ENCODE results near the gene SPRR2A. TPM values are rescaled to one million over a fixed set of nuclear protein-coding genes. Genes with fewer than 3 reads are reported as not detected.
"Not testable (repeated sequence)": the region's sequence is repeated elsewhere in the genome, so short reads cannot be mapped to it uniquely, and the experiment has no call there.

Gene SPRR2A
- total RNA-seq, 1 donor from 2014 or later, result not detected

DNA sequence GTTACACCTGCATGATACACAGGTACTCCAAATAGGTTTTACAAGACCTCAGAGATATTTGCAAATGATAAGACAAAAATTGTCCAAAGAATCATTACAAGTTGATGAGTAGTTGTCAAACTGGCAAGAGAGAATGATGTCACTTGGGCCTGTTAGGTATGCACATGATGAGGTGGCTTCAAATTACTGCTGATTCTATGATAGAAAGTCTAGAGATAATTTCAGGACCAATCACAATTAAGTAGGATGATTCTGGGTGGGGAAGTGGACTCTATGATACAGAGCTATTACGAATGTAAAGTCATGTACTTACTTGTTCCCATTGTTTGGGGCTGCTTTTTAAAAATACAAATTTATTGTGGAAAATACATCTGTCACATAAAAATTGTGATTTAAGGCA is 31.5 kb downstream of the SPRR2A start:
- Mint-ChIP-seq H3K4me1 (no peaks in the 10 kb centered on the region), H3K4me3 (no peak overlapping the region), H3K9me3 (peaks cover 5% of the 10 kb centered on the region), H3K27ac (ENCODE audit: unreplicated experiment) (no peak overlapping the region), H3K36me3 (ENCODE audit: low read depth) (no peaks in the 10 kb centered on the region), H3K27me3 (ENCODE audit: low read depth) (peaks cover 2% of the 10 kb centered on the region)
- no peak for DNase-seq (ENCODE audit: low read depth, low spot score)
- TF ChIP-seq, protein P1, sequence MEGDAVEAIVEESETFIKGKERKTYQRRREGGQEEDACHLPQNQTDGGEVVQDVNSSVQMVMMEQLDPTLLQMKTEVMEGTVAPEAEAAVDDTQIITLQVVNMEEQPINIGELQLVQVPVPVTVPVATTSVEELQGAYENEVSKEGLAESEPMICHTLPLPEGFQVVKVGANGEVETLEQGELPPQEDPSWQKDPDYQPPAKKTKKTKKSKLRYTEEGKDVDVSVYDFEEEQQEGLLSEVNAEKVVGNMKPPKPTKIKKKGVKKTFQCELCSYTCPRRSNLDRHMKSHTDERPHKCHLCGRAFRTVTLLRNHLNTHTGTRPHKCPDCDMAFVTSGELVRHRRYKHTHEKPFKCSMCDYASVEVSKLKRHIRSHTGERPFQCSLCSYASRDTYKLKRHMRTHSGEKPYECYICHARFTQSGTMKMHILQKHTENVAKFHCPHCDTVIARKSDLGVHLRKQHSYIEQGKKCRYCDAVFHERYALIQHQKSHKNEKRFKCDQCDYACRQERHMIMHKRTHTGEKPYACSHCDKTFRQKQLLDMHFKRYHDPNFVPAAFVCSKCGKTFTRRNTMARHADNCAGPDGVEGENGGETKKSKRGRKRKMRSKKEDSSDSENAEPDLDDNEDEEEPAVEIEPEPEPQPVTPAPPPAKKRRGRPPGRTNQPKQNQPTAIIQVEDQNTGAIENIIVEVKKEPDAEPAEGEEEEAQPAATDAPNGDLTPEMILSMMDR (conservative IDR thresholded peaks at IDR 0.05), result no peak

DNA sequence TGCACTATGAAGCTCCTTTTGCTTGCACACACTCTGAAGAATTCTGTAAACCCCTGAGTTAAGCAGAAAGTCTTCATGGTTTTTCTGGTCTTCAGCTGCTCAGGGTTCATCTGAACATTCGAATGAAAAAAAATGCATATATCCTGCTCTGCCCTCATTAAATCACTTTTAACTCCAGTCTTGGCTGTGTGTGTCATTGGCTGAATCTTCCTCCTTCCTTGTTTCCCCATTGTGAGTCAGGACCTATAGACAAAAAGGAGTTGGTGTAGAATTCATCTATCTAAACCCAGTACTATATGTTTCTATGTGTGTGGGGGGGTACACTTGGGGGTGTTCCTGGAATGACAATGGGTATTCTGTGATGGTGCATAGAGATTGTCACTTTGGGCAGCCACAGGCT is 32.9 kb downstream of the SPRR2A start:
- Mint-ChIP-seq H3K9me3 (peaks cover 5% of the 10 kb centered on the region), H3K4me1 (no peaks in the 10 kb centered on the region), H3K27ac (ENCODE audit: unreplicated experiment) (no peak overlapping the region), H3K36me3 (ENCODE audit: low read depth) (no peaks in the 10 kb centered on the region), H3K27me3 (ENCODE audit: low read depth) (peaks cover 11% of the 10 kb centered on the region), H3K4me3 (no peak overlapping the region)
- TF ChIP-seq, protein P1 (conservative IDR thresholded peaks at IDR 0.05), result no peak
- DNase-seq (ENCODE audit: low read depth, low spot score), result no peak

DNA sequence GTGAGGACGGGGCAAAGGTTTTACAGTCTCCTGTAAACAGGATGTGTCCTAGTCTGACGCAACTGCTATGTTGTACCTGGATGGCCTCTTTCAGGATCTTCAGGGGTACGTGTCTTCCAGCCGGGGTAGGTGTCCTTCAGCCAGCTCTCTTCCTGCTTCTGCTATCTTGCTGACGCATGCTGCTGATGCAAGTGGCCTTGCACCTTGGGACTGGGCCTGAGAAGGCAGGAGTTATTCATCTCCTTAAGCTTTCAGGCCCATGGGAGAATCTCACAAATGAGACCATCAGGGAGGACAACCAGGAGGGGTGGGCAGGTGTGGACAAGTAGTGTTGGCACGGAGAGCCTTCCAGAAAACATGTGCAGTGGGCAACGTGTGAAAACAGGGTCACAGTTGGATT is 34.2 kb downstream of the SPRR2A start:
- TF ChIP-seq, protein P1 (conservative IDR thresholded peaks at IDR 0.05), result no peak
- no peak overlapping the region for H3K4me3 Mint-ChIP-seq
- H3K27ac Mint-ChIP-seq (ENCODE audit: unreplicated experiment), result no peak overlapping the region

DNA sequence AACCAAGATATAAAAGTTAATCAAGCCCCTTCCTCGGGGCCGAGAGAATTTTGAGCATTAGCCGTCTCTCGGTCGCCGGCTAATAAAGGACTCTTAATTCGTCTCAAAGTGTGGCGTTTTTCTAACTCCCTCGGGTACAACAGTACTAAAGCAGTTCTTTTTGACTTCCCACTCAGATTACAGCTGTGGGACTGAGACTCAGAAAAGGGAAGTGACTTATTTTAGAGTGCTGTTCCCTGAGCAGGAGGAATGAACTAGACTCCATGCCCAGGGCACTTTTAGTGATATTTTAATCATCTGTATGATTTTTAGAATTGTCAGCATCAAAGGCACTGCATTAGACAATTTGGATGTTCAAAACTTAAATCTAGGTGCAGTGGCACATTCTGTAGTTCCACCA is 35.0 kb downstream of the SPRR2A start:
- not testable (repeated sequence) for DNase-seq (ENCODE audit: low read depth, low spot score); H3K36me3 Mint-ChIP-seq (ENCODE audit: low read depth); H3K4me1 Mint-ChIP-seq; H3K27ac Mint-ChIP-seq (ENCODE audit: unreplicated experiment); H3K9me3 Mint-ChIP-seq; H3K4me3 Mint-ChIP-seq
- H3K27me3 Mint-ChIP-seq (ENCODE audit: low read depth), result peaks cover 14% of the 10 kb centered on the region

More for the DNA sequence above, 34.2 kb downstream of the SPRR2A start:
- Mint-ChIP-seq H3K36me3 (ENCODE audit: low read depth) (no peaks in the 10 kb centered on the region), H3K27me3 (ENCODE audit: low read depth) (peaks cover 14% of the 10 kb centered on the region), H3K4me1 (no peaks in the 10 kb centered on the region), H3K9me3 (no peaks in the 10 kb centered on the region)
- DNase-seq (ENCODE audit: low read depth, low spot score), result no peak

DNA sequence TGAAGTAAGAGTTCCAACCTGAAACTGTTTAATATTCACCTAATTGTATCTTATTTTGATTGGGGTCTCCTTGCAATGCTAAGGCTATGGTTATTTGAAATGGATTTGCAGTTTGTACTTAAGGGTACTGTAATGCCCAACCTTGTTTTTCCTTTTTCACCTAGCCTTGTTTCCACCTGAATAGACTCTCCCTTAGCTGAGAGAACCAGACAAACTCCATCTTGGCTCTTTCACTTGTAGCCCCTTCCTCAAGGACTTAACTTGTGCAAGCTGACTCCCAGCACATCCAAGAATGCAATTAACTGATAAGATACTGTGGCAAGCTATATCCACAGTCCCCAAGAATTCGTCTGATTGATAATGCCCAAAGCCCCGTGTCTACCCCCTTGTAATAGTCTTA is 35.5 kb downstream of the SPRR2A start:
- not testable (repeated sequence) for H3K4me3 Mint-ChIP-seq; DNase-seq (ENCODE audit: low read depth, low spot score); H3K27ac Mint-ChIP-seq (ENCODE audit: unreplicated experiment); H3K4me1 Mint-ChIP-seq; H3K36me3 Mint-ChIP-seq (ENCODE audit: low read depth); H3K9me3 Mint-ChIP-seq
- H3K27me3 Mint-ChIP-seq (ENCODE audit: low read depth), result peaks cover 14% of the 10 kb centered on the region

DNA sequence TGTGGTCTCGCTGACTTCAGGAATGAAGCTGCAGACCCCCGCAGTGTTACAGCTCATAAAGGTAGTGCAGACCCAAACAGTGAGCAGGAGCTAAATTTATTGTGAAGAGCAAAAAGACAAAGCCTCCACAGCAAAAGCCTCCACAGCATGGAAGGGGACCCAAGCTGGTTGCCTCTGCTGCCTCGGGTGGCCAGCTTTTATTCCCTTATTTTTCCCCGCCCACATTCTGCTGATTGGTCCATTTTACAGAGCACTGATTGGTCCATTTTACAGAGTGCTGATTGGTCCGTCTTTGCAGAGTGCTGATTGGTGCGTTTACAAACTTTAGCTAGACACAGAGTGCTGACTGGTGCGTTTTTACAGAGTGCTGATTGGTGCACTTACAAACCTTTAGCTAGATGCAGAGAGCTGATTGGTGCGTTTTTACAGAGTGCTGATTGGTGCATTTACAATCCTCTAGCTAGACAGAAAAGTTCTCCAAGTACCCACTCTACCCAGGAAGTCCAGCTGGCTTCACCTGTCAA is 46.0 kb downstream of the SPRR2A start:
- H3K9me3 Mint-ChIP-seq, result not testable (repeated sequence)

More for the DNA sequence above, 46.0 kb downstream of the SPRR2A start:
- not testable (repeated sequence) for H3K4me1 Mint-ChIP-seq; H3K4me3 Mint-ChIP-seq; H3K27me3 Mint-ChIP-seq (ENCODE audit: low read depth); H3K36me3 Mint-ChIP-seq (ENCODE audit: low read depth); DNase-seq (ENCODE audit: low read depth, low spot score); H3K27ac Mint-ChIP-seq (ENCODE audit: unreplicated experiment)

Other genes with a start within 250 kb of the SPRR2A start
- not detected in 2 replicates for gene LCE1B, start 245.5 kb downstream of the SPRR2A start, total RNA-seq
- not detected in 2 replicates for gene LCE1A, start 230.0 kb downstream of the SPRR2A start, total RNA-seq
- gene LCE6A, start 214.7 kb downstream of the SPRR2A start, total RNA-seq, result not detected in 2 replicates
- not detected in 2 replicates for gene LCE7A, start 197.5 kb downstream of the SPRR2A start, total RNA-seq
- not detected in 2 replicates for gene SMCP, start 179.2 kb downstream of the SPRR2A start, total RNA-seq
- gene IVL, start 149.0 kb downstream of the SPRR2A start, total RNA-seq, result not detected in 2 replicates
- not detected in 2 replicates for gene SPRR5, start 110.3 kb downstream of the SPRR2A start, total RNA-seq
- gene SPRR4, start 86.9 kb downstream of the SPRR2A start, total RNA-seq, result not detected in 2 replicates
- gene SPRR1A, start 73.4 kb downstream of the SPRR2A start, total RNA-seq, result not detected in 2 replicates
- not detected in 2 replicates for gene SPRR3, start 55.8 kb downstream of the SPRR2A start, total RNA-seq
- gene SPRR1B, start 26.3 kb downstream of the SPRR2A start, total RNA-seq, result not detected in 2 replicates
- gene SPRR2D, start 16.4 kb downstream of the SPRR2A start, total RNA-seq, result not detected in 2 replicates
- not detected in 2 replicates for gene SPRR2B, start 14.1 kb upstream of the SPRR2A start, total RNA-seq
- gene SPRR2E, start 37.0 kb upstream of the SPRR2A start, total RNA-seq, result not detected in 2 replicates
- gene SPRR2F, start 56.0 kb upstream of the SPRR2A start, total RNA-seq, result not detected in 2 replicates
- gene SPRR2G, start 93.4 kb upstream of the SPRR2A start, total RNA-seq, result not detected in 2 replicates
- gene LELP1, start 145.9 kb upstream of the SPRR2A start, total RNA-seq, result not detected in 2 replicates
- gene PRR9, start 160.1 kb upstream of the SPRR2A start, total RNA-seq, result not detected in 2 replicates
- not detected in 2 replicates for gene LORICRIN, start 202.2 kb upstream of the SPRR2A start, total RNA-seq